GM18505 (cell line): ENCODE results near the gene TSHZ2.

Source experiments
- ATAC-seq: cut with Tn5 transposase; IDR thresholded peaks from one replicate; pipeline ENCODE4 v1.9.1; 2021; ENCODE audit not compliant: unreplicated experiment
- POLR2A ChIP-seq: IDR thresholded peaks from 4 replicates; pipeline ENCODE4 v1.6.1; 2011; ENCODE audit warnings: borderline replicate concordance; ENCODE audit not compliant: insufficient read depth, insufficient read length; ENCODE audit errors: extremely low read depth

The TSHZ2 gene

DNA sequence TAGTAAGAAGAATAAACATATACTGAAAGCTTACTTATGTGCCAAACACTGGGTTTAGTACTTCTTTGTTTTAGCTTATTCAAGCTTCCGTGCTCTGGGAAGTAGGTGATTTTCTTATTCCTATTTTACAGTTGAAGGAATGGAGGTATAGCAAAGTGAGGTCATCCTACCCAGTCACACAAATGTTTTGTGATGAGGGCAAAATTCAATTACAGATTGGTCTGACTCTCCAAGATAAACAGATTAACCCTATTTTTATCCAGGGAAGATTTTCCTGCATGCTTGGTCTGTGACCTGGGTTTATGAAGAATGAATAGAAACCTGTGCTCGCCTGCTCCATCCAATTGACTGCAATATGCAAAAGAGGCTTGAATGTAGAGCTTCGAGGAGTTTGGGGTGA lies 311.4 kb downstream of the TSHZ2 start:
- TF ChIP-seq POLR2A: no peak
- ATAC-seq: no peak

DNA sequence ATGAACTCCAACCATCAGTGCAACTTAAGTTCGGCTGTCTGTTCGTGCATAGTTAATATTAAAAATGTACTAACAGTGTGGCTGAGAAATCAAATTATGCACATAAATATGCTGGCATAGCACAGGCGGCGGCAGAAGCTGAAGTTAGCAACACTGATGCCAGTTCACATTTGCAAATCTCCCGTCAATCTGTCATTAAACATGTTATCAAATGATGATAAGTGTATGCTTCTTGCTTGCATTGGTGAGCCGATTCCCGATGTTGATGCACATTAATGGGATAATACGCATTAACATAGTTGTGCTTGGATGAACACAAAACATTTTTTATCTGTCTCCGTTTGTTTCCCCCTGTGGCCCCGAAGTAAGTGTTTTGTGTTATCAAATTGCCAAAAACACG lies 312.1 kb downstream of the TSHZ2 start:
- ATAC-seq: no peak
- TF ChIP-seq POLR2A: no peak

DNA sequence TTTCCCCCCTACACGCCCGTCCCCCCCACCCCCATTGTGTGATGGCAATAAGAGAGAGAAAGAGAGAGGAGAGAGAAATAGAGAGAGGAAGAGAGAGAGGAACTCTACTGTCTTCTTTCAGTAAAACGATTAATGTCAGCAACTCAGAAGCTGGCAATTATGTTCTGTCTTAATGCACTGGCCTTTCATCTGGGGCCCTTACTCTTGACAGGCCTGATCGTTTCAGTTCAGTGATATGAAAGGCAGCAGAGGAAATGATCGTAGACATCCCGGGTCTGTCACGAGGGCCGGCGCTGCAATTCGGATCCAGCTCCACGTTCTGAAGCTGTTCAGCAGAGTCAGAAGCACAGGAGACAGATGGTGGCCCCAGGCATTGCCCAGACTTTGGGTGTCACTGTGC lies 312.5 kb downstream of the TSHZ2 start:
- TF ChIP-seq POLR2A: no peak
- ATAC-seq: no peak

DNA sequence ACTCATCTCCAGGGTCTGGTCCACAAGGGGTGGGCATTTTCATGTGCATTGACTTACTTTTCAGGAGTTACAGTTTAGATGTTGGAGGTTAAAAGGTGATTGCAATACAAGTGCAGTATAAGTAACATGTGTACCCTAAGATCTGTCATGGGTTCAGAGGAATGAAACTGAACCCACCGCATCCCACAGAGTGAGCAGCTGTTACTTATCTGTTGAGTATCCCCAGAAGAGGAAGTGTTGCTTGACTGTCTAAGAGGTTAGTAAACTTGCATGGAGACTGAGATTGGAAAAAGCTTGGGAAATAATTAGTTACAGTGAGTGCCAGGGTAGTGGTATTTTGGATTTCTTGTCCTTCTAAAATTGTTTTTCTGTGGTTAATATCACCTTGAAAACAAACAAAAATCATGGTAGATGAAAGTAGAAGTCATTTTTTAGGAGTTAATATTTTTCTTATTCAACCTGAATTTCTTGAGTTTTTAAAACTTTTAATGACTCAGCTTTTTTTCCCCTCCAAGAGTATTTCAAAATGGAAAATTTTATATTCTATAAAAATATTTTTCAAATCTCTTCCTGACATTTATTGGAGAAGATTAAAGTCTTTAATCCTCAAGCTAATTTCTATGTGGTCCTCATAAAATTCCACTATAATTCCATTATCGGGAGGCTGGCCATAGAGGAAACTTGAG lies 315.3 kb downstream of the TSHZ2 start:
- no peak for TF ChIP-seq POLR2A
- ATAC-seq: no peak

DNA sequence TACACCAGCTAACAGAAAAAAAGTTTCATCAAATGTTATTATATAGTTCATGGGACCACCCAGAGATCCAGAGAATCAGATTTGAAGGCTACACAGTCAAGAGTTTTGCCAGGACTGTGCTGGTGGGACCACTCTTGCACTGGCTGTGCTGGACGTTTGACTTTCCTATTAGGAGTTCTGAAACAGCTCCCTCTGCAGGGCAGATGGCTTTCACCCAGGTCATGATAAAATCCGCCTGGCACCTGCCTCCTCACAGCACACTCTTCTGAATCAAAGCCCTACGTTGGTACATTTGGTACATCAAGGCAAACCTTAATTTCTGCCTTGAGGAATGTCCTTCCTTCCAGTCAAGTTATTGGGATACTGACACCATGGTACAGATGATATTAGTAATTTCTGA lies 319.4 kb downstream of the TSHZ2 start:
- no peak for ATAC-seq
- TF ChIP-seq POLR2A: no peak

DNA sequence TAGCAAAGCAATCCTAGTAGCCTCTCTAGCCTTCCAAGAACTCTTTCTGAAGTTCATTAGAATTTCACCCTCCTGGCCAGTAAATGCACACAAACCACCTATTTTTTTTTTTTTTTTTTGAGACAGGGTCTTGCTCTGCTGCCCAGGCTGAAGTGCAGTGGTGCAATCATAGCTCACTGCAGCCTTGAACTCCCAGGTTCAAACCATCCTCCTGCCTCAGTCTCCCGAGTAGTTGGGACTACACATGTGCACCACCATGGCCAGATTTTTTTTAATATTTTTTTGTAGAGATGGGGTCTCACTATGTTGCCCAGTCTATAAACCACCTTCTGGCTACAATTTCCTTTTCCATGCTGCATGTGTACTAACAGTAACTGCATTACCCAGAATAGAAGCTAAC lies 320.2 kb downstream of the TSHZ2 start:
- ATAC-seq: no peak
- no peak for TF ChIP-seq POLR2A

DNA sequence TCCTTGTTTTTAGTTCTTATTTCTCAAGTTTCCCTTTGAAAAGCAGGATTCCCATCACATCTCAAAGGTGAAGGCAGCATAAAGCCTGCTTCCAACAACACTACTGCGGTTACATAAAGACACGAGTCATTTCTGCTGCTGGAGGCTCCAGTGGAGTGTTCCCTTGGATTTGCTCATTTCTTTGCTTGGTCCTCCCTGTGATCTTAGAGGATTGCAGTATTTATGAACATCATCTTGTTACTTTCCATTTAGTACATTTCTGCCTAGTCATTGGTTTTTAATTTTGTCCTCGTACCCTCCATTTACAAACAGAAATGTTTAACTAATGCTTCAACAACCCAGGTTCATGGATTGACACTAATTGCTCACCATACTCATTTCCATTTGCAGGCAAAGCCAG lies 322.6 kb downstream of the TSHZ2 start:
- TF ChIP-seq POLR2A: no peak
- ATAC-seq: no peak

DNA sequence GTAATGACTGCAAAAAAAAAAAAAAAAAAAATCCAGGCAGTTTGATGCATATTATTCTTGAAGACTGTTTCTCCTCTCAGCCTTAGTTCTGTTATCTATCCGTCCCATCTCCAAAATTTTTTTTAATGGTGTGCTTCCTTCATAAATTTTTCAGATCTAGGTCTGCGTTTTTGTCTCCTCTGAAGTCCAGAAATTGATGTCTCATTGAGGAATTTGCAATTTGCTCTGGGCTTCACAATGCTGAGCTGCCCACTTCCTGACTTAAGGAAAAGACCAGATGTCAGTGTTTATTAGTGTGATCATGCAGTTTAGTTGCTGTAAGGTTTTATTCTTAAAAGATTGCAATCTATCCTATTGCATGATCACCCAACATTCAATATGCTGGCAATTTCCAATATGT lies 323.9 kb downstream of the TSHZ2 start:
- no peak for ATAC-seq
- TF ChIP-seq POLR2A: no peak

DNA sequence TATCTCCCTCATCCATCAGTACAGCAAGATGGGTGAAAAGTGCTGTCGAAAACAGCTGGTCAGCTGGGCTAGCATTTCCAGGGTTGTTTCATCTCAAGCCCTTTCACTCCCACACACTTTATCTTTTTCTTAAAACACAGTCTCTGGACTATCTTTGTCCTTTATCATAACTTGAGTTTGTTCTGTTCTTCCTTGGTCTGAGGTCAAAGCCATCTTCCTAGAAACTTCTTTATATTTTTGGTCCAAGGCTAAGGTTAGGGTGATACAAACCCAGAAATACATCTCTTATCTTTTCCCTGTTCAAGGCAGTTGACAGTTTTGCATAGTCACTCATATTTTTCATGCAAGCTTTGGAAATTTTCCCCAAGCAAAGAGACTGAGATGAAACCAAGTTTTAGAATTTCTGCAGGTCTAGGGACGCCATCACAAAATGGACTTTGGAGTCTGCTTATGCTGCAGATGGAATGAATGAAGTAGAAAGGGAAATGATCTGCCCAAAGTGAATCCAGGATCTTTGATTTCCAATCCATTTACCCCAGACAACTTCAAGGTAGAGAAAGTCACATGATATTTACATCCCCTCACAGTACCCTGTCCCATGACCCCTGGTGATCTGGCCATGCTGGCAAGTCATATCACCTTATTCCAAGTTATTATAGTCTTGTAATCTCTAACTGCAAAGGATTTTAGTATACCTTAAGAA lies 324.4 kb downstream of the TSHZ2 start:
- no peak for TF ChIP-seq POLR2A
- no peak for ATAC-seq

DNA sequence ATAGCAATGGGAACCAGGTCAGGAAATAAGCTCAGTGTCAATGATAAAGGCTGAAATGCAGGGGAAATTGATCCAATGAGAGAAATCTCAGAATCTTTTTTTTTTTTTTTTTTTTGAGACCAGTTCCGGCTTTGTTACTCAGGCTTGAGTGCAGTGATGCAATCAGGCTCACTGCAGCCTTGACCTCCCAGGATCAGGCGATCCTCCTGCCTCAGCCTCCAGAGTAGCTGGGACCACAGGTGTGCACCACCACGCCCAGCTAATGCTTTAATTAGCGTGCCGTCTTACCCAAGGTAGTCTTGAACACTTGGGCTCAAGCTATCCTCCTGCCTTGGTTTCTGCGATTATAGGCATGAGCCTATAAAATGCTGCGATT lies 325.0 kb downstream of the TSHZ2 start:
- ATAC-seq: no peak
- no peak for TF ChIP-seq POLR2A

DNA sequence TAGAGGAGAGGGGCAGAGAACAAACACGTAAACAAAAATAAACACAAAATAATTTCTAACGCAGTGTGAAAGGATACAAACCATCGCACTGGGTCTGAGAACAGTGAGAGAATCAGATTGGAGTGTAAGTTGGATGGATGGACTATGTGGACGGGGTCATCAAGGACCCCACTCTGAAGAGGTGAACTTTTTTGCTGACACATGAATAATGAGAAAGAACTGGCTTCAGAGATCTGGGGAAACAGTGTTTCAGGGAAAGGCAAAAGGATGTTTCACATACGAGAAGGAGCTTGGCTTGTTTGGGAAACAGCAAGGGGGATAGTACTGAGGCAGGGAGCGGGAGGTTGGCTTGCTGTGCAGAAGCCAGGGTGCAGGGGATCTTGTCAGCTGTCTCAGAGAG lies 326.1 kb downstream of the TSHZ2 start:
- no peak for TF ChIP-seq POLR2A

DNA sequence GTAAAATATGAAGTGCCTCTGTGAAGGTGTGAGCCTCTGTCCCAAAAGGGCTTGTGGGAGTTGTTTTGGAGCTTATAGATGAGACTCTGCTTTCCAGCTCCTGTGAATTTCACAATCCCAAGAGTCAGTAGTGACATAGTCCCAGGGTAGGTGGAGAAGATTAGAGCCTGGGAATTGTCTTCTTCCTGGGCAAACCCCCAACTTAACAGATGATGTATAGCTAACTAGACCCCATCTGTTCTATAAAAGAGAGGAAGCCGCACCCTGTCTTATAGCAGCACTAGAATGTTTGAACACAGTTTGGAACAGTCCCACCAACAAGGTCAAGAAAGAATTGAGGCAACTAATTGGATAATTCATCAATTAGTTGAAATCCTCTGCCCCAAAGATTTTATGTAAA lies 326.8 kb downstream of the TSHZ2 start:
- no peak for TF ChIP-seq POLR2A
- ATAC-seq: no peak

More for the DNA sequence above, 326.1 kb downstream of the TSHZ2 start:
- no peak for ATAC-seq

DNA sequence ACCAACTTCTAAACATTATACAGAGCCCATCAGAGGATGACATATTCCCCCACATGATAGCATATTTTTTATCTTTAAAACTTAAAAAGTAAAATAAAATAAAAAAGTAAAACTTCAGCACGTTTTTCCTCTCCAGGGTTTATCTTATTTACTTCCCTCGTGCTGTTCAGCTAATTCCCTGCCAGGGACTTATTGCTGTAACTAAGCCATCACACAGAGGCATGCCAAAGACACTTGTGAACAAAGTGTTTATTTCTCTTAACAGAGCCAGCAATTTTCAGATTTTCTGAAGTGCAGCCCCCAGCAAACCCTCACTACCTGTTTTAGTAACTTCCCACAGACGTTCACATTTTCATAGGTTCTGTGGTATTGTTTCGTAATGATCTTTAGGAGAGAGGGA lies 327.7 kb downstream of the TSHZ2 start:
- no peak for ATAC-seq
- TF ChIP-seq POLR2A: no peak

DNA sequence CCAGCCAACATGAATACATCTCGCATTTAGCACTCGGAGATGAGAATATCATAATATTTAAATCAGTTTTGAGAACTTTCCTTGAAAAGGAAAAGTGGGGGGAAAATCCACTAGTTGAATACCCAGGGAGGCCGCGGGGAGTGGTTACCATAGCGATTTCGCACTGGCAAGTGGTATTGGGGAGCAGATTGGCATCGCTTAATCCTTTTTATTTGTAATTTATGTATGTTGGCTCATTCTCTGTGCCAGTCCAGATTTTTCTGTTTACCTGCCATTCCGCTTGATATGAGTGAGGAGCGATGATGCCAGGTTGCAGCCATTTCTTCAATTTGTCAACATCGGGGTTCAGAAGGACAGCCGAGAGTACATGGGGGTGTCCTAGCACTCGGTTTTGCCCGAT lies 329.7 kb downstream of the TSHZ2 start:
- ATAC-seq: no peak
- TF ChIP-seq POLR2A: no peak
